Kidney (tissue), 14 donors: ENCODE data around the gene ITPR2. TPM values are rescaled to one million over a fixed set of nuclear protein-coding genes. Genes with fewer than 3 reads are reported as not detected.

ENCODE experiments used
- DNase-seq, 5 donors: peaks; one replicate each; pipeline ENCODE4 v3.0.0-alpha.2; 2013 to 2020
- FAIRE-seq: peaks from 2 replicates; lab custom pipeline; 2012; peaks lifted over from hg19 to GRCh38; lab: Jason Lieb, UNC
- H3K27ac ChIP-seq, 2 donors: one replicate each; pipeline ENCODE4 v1.7.0; 2013; ENCODE audit warnings: low read depth in 2 of 2, low read length in 2 of 2, inconsistent platforms in 1 of 2
- H3K27me3 ChIP-seq: one replicate; pipeline ENCODE4 v1.7.1; 2013; ENCODE audit warnings: low read length, inconsistent platforms; ENCODE audit not compliant: control insufficient read depth, insufficient read depth
- H3K36me3 ChIP-seq, 3 donors: one replicate each; pipeline versions ENCODE4 v1.7.0 to v1.7.1; 2013; ENCODE audit warnings: low read length in 3 of 3, control low read depth in 1 of 3, inconsistent platforms in 1 of 3; ENCODE audit not compliant: insufficient read depth in 3 of 3, control insufficient read depth in 2 of 3
- H3K4me1 ChIP-seq, 3 donors: one replicate each; pipeline versions ENCODE4 v1.7.0 to v1.7.1; 2013; ENCODE audit warnings: low read length in 3 of 3, inconsistent platforms in 1 of 3, low read depth in 1 of 3; ENCODE audit not compliant: control insufficient read depth in 2 of 3, insufficient read depth in 2 of 3
- H3K4me3 ChIP-seq, 3 donors: one replicate each; pipeline versions ENCODE4 v1.7.0 to v1.8.1; 2013; ENCODE audit warnings: low read length in 3 of 3, control low read depth in 1 of 3, inconsistent platforms in 1 of 3
- H3K9ac ChIP-seq, 3 donors: one replicate each; pipeline versions ENCODE4 v1.7.0 to v1.7.1; 2013; ENCODE audit warnings: low read length in 3 of 3, control low read depth in 1 of 3, inconsistent platforms in 1 of 3
- H3K9me3 ChIP-seq, 3 donors: one replicate each; pipeline versions ENCODE4 v1.7.0 to v1.7.1; 2013; ENCODE audit warnings: low read length in 3 of 3, control low read depth in 1 of 3, inconsistent platforms in 1 of 3; ENCODE audit not compliant: control insufficient read depth in 2 of 3, insufficient read depth in 1 of 3
- intact Hi-C: fragments of 100-400 bp; cut with DNase I; formaldehyde crosslinking; loops from one replicate; pipeline ENCODE4 v1.11.1; 2022
- polyA plus RNA-seq: library from polyadenylated mRNA; stranded (reverse); fragments of 350-450 nt; fragmentation: Illumina TruSeq; extraction: RNeasy Lipid Tissue Mini Kit (QIAGEN cat#74804); gene quantifications from one replicate; pipeline ENCODE4 v1.2.3, GENCODE V29; 2014; ENCODE audit warnings: low read depth, low replicate concordance; ENCODE audit not compliant: insufficient read depth
- total RNA-seq: library from RNA; stranded (reverse); fragmentation: NEBNext Ultra II Directional; extraction: Animal tissue kit (Norgen Biotek cat#: 25700); gene quantifications from one replicate; pipeline ENCODE4 v1.2.1, GENCODE V29; 2021
- TF ChIP-seq, protein P1 (sequence below): IDR thresholded peaks from 3 replicates; pipeline ENCODE4 v1.5.1; 2012; ENCODE audit warnings: mild to moderate bottlenecking, moderate library complexity, borderline replicate concordance; ENCODE audit not compliant: insufficient read depth; ENCODE audit errors: extremely low read depth
- donor health status: control.
- donor health status: control.
- donor health status: control.
- donor health status: control.
- donor health status: control.
- donor health status: DM: yes; HTN: yes; CAD: no.
- donor health status: Normal renal cell carcinoma (clear cell type).

ITPR2 gene
- total and polyA plus RNA-seq, 2 donors from 2014 or later = 5.7 to 56.9 TPM

DNA sequence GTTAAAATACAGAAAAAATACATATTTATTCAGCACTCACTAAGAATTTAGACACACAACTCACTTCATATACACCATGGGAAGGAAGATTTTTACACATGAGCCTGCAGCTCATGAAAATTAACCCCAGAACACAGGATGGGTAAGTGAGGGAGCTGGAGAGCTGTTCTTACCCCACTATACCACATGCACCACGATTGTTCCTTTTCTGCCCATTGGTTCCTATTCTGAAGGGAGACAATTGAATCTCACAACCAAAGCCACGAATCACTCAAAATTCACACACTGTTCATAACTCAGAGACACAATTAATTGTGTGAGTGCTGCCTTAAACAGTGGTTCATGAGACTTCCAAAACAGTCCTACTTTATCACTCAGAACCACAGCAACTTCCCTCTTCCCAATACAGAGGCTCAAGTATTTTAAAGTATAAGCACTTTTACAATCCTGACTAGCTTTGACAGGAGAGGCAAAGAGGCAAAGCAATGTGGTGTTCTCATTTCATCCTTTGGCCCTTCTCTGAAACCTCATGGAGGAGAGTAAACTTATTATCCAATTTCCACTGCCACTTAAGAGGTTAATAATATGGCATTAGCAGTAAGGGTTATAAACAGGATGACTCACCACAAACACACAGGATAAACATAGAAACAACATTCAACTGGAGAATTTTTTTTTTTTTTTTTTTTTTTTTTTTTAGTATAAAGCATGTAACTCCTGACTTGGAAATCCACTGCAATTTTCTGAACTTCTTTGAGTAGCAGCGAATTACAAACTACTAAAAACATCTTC, 59.5 kb downstream of the ITPR2 start:
- TF ChIP-seq, protein P1, sequence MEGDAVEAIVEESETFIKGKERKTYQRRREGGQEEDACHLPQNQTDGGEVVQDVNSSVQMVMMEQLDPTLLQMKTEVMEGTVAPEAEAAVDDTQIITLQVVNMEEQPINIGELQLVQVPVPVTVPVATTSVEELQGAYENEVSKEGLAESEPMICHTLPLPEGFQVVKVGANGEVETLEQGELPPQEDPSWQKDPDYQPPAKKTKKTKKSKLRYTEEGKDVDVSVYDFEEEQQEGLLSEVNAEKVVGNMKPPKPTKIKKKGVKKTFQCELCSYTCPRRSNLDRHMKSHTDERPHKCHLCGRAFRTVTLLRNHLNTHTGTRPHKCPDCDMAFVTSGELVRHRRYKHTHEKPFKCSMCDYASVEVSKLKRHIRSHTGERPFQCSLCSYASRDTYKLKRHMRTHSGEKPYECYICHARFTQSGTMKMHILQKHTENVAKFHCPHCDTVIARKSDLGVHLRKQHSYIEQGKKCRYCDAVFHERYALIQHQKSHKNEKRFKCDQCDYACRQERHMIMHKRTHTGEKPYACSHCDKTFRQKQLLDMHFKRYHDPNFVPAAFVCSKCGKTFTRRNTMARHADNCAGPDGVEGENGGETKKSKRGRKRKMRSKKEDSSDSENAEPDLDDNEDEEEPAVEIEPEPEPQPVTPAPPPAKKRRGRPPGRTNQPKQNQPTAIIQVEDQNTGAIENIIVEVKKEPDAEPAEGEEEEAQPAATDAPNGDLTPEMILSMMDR = no peak
- no peaks in the 10 kb centered on the region for H3K27me3 ChIP-seq
- intact Hi-C loops = no loop called here
- peaks cover 0 to 14% (median 0%) of the 10 kb centered on the region in 3 donors for H3K9me3 ChIP-seq
- no peak overlapping the region for H3K4me3 ChIP-seq
- no peak overlapping the region for H3K27ac ChIP-seq
- FAIRE-seq (no peak), DNase-seq (no peak)
- no peak overlapping the region for H3K9ac ChIP-seq
- peaks cover 0 to 14% (median 5%) of the 10 kb centered on the region in 3 donors for H3K4me1 ChIP-seq
- H3K36me3 ChIP-seq = no peaks in the 10 kb centered on the region

DNA sequence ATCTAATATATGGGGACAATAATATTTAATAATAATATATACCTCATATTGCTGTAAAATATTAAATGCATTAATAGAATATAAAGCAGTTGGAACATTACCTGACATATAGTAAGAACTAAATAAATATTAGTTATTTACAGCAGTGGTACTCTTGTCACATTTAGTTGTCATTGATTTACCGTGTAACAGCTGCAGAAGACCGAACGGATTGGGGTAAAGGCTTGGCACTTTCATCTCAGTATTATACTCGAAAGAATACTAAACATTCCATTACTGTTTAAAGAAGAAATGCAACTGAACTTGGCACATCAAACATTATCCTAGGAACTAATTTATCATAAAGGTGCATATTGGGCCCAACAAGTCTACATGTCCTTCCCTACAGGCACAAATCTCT, 61.1 kb downstream of the ITPR2 start:
- TF ChIP-seq, protein P1 = no peak
- FAIRE-seq (no peak), DNase-seq (no peak)
- H3K9me3 ChIP-seq = no peaks in the 10 kb centered on the region
- H3K9ac ChIP-seq = no peak overlapping the region
- no peaks in the 10 kb centered on the region for H3K27me3 ChIP-seq
- peaks cover 0 to 14% (median 5%) of the 10 kb centered on the region in 3 donors for H3K4me1 ChIP-seq
- H3K36me3 ChIP-seq = no peaks in the 10 kb centered on the region
- no peak overlapping the region for H3K27ac ChIP-seq
- intact Hi-C loops = no loop called here
- H3K4me3 ChIP-seq = no peak overlapping the region

DNA sequence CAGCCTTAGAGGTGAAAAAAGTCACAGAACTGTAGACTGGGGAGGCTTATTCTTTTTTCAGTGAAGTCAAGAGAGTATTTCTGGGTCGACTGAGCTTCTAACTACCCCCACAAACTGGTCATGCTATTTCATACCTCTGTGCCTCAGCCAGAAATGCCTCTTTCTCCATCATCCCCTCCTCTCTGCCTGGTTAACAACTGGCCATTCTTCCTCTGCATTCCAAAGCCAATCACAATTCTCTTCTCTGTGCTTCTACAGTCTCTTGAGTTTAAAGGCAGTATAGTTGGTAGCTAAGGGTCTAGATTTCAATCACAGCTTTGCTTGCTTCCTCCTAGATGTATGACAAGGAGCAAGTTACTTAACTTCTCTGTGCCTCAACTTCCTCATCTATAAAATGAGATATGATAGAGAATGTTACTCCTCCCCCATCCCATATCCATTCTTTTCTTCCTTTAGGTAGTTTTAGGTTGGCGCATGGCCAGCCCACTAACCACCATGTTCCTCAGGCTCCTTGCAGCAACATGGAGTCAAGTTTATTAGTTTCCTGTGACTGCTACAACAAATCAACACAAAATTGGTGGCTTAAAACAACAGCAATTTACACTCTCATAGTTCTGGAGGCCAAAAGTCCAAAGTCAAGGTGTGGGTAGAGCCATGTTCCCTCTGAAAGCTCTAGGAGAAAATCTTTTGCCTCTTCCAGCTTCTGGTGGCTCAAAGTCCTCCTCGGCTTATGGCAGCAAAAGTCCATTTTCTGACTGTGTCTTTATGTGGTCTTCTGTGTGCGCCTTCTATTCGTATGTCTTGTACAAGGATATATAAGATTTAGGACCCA, 62.5 kb downstream of the ITPR2 start:
- H3K27ac ChIP-seq = no peak overlapping the region
- intact Hi-C loops = no loop called here
- TF ChIP-seq, protein P1 = no peak
- H3K4me3 ChIP-seq = no peak overlapping the region
- no peaks in the 10 kb centered on the region for H3K27me3 ChIP-seq
- no peaks in the 10 kb centered on the region for H3K36me3 ChIP-seq
- DNase-seq = no peak
- H3K9me3 ChIP-seq = no peaks in the 10 kb centered on the region
- peaks cover 0 to 14% (median 5%) of the 10 kb centered on the region in 3 donors for H3K4me1 ChIP-seq
- FAIRE-seq = no peak
- H3K9ac ChIP-seq = no peak overlapping the region
